Heart left ventricle (tissue), 16 donors: ENCODE measurements around the gene PLCB1. TPM values are rescaled to one million over a fixed set of nuclear protein-coding genes. Genes with fewer than 3 reads are reported as not detected.
"Not testable (repeated sequence)": the region's sequence is repeated elsewhere in the genome, so short reads cannot be mapped to it uniquely, and the experiment has no call there.

Source experiments
- ATAC-seq, 4 donors: fragments of 200-7000 bp; cut with Tn5 transposase; one replicate each; pipeline ENCODE4 v1.9.1; 2020 to 2022; ENCODE audit warnings: moderate library complexity in 4 of 4, mild to moderate bottlenecking in 3 of 4, moderate number of reproducible peaks in 1 of 4
- DNase-seq, 5 donors: peaks; one replicate each; pipeline ENCODE4 v3.0.0-alpha.2; 2020
- H3K27ac ChIP-seq, 12 donors: fragments of 200-600 bp; sonication (generic) in 4 of 12; one replicate each; pipeline versions ENCODE4 v1.5.0 to v1.8.0; 2016 to 2022; ENCODE audit warnings: mild to moderate bottlenecking in 2 of 12
- H3K27me3 ChIP-seq, 9 donors: fragments of 200-600 bp; sonication (generic) in 2 of 9; one replicate each; pipeline versions ENCODE4 v1.5.1 to v1.8.0; 2016 to 2022; ENCODE audit warnings: mild to moderate bottlenecking in 3 of 9
- H3K36me3 ChIP-seq, 9 donors: fragments of 200-600 bp; sonication (generic) in 2 of 9; one replicate each; pipeline versions ENCODE4 v1.5.0 to v1.8.0; 2018 to 2022; ENCODE audit warnings: mild to moderate bottlenecking in 2 of 9
- H3K4me1 ChIP-seq, 12 donors: fragments of 200-600 bp; sonication (generic) in 4 of 12; one replicate each; pipeline versions ENCODE4 v1.5.0 to v1.8.0; 2016 to 2022; ENCODE audit warnings: mild to moderate bottlenecking in 3 of 12
- H3K4me3 ChIP-seq, 12 donors: fragments of 200-600 bp; sonication (generic) in 4 of 12; one replicate each; pipeline versions ENCODE4 v1.5.0 to v1.8.0; 2017 to 2022; ENCODE audit warnings: mild to moderate bottlenecking in 9 of 12, moderate library complexity in 4 of 12
- H3K9me3 ChIP-seq, 12 donors: fragments of 200-600 bp; sonication (generic) in 4 of 12; one replicate each; pipeline versions ENCODE4 v1.5.0 to v1.8.0; 2016 to 2022; ENCODE audit warnings: mild to moderate bottlenecking in 1 of 12
- CTCF ChIP-seq, 12 donors: fragments of 200-600 bp; sonication (generic) in 4 of 12; IDR thresholded peaks; one replicate each; pipeline versions ENCODE4 v1.5.0 to v1.8.0; 2018 to 2022; ENCODE audit warnings: antibody characterized with exemption in 12 of 12, mild to moderate bottlenecking in 5 of 12
- POLR2A ChIP-seq, 2 donors: fragments of 450-650 bp; IDR thresholded peaks; one replicate each; pipeline ENCODE4 v1.6.1; 2017; ENCODE audit warnings: antibody characterized with exemption in 2 of 2, mild to moderate bottlenecking in 2 of 2, moderate library complexity in 2 of 2
- WGBS, 4 donors: extraction: QIAGEN DNeasy Blood & Tissue Kit in 2 of 4; methylation state at CpG; one replicate each; pipeline versions ENCODE4 v1.1.5 to v1.1.7; 2013 to 2018; 5-methylcytosine and 5-hydroxymethylcytosine counted together
- intact Hi-C, 10 donors: fragments of 100-400 bp; cut with DNase I; formaldehyde crosslinking; loops; one replicate each; pipeline versions ENCODE4 v1.11.1 to v1.14.2; 2022
- polyA plus RNA-seq, 2 donors: library from polyadenylated mRNA; stranded (reverse); fragments of 200-250 nt; gene quantifications; one replicate each; pipeline ENCODE4 v1.2.3, GENCODE V29; 2013
- total RNA-seq, 9 donors: library from RNA; depleted of rRNA in 2 of 9; stranded (reverse); fragments of >200 nt in 2 of 9; fragmentation: NEBNext Ultra II Directional in 3 of 9; extraction: Animal tissue kit (Norgen Biotek cat#: 25700) in 3 of 9; gene quantifications; one replicate each; pipeline versions ENCODE4 v1.1.0 to v1.2.4, GENCODE V29; 2016 to 2023
- donor health status: ischemic (EF 13 %, LVEDD 7.1; RV severe dilation, severe dysfunction).
- donor health status: healthy with polysubstance abuse.
- donor health status: DM: no; HTN: yes; CAD: no.
- donor health status: DM: no; HTN: no; CAD: no.
- donor health status: ischemic (EF 25% LVEDD 6.9; RV normal size, moderate dysfunction).
- donor health status: ischemic (EF 25% LVEDD 5.7; RV mildly dilated, moderate dysfunction).
- donor health status: healthy.
- donor health status: DM: yes; HTN: yes; CAD: no.
- donor health status: ischemic (EF 35%, LVEDD 5.7; RV mildly dilated, moderate dysfunction).
- donor health status: nonischemic (EF 11% LVEDD 7.7; RV severe dilation, severe dysfunction).
- donor health status: DM: yes; HTN: yes; CAD: no.
- donor health status: PGD.
- donor health status: ischemic (EF 29% LVEDD 5.4; RV normal size, mild dysfunction).
- donor health status: nonischemic (EF 23%, LVEDD 6.1; RV moderate dilation, normal function).

PLCB1 gene
- total and polyA plus RNA-seq, 11 donors = 2.5 to 12.1 (median 7.4) TPM

GRCh38 chr20:8457978-8458377 is 325.9 kb downstream of the PLCB1 start:
- WGBS, 4 donors = 71 to 89% (median 82%) methylated on average over 4 of the region's 4 CpGs
- no peaks in the 10 kb centered on the region for H3K36me3 ChIP-seq
- H3K4me1 ChIP-seq = peaks cover 0 to 12% (median 0%) of the 10 kb centered on the region in 12 donors
- no peaks in the 10 kb centered on the region for H3K9me3 ChIP-seq
- H3K4me3 ChIP-seq = no peak overlapping the region
- no peak overlapping the region for H3K27ac ChIP-seq
- DNase-seq = no peak
- H3K27me3 ChIP-seq = no peaks in the 10 kb centered on the region
- no peak for ATAC-seq
- intact Hi-C loops = no loop called here
- TF ChIP-seq CTCF (IDR thresholded peaks at IDR 0.05) (no peak), POLR2A (IDR thresholded peaks at IDR 0.05) (no peak)

DNA sequence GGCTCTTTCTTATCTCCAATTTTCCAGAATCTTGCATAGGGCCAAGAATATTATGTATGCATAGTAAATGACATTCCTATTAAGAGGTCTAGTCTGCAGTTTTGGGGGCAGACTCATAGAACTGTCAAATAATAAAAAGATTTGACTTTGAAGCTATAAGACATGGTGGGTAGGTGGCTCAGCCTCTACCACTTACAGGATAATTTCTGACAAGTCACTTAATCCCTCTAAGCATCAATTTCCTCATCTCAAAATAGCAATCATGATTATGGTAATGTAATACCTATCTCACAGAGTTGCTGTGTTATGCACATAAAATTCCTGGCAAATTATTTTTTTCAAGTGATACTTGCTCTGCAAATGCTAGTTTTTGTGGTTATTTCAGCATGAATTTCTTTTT is 329.1 kb downstream of the PLCB1 start:
- Histone ChIP-seq H3K36me3 (no peaks in the 10 kb centered on the region), H3K4me3 (no peak overlapping the region), H3K4me1 (peaks cover 0 to 9% (median 0%) of the 10 kb centered on the region in 12 donors), H3K9me3 (peaks cover 0 to 12% (median 0%) of the 10 kb centered on the region in 12 donors), H3K27ac (no peak overlapping the region), H3K27me3 (no peaks in the 10 kb centered on the region)
- TF ChIP-seq POLR2A (IDR thresholded peaks at IDR 0.05) (no peak), CTCF (IDR thresholded peaks at IDR 0.05) (no peak)
- DNase-seq (no peak), ATAC-seq (no peak)
- intact Hi-C loops = no loop called here

DNA sequence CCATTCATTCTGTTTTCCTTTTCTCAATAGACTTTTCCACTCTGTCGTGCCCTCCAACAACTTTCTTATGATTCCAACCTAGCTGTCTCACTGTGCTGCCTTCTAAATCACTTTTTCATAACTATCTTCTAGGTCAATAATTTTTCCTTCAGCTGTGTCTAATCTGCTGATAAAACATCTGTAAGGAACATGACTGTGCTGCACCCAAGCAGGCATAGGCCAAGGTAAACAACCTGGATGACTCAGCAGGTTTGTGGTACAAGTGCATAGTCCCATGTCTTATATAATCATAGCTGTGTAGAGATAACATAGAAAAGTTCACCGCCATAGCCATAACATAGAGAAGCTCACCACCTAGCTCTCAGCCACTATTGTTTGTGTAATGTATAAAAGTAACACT is 332.3 kb downstream of the PLCB1 start:
- ATAC-seq = no peak
- 93 to 95% (median 93%) methylated on average over 2 of the region's 2 CpGs for WGBS, 4 donors
- intact Hi-C loops = no loop called here

GRCh38 chr20:8466781-8467180 is 334.7 kb downstream of the PLCB1 start:
- H3K27me3 ChIP-seq, H3K4me1 ChIP-seq, H3K36me3 ChIP-seq, ATAC-seq, intact Hi-C loops, H3K4me3 ChIP-seq, DNase-seq, H3K27ac ChIP-seq: not testable (repeated sequence)
- 74 to 84% (median 78%) methylated on average over 2 of the region's 2 CpGs for whole genome bisulfite sequencing, 4 donors
- H3K9me3 ChIP-seq = peaks cover 0 to 12% (median 0%) of the 10 kb centered on the region in 12 donors

More for the DNA sequence above, 332.3 kb downstream of the PLCB1 start:
- no peak for TF ChIP-seq POLR2A (IDR thresholded peaks at IDR 0.05)
- TF ChIP-seq CTCF (IDR thresholded peaks at IDR 0.05) = no peak
- H3K4me3 ChIP-seq = no peak overlapping the region
- no peaks in the 10 kb centered on the region for H3K4me1 ChIP-seq
- H3K36me3 ChIP-seq = no peaks in the 10 kb centered on the region
- no peaks in the 10 kb centered on the region for H3K27me3 ChIP-seq
- peaks cover 0 to 12% (median 0%) of the 10 kb centered on the region in 12 donors for H3K9me3 ChIP-seq
- DNase-seq = no peak
- no peak overlapping the region for H3K27ac ChIP-seq

DNA sequence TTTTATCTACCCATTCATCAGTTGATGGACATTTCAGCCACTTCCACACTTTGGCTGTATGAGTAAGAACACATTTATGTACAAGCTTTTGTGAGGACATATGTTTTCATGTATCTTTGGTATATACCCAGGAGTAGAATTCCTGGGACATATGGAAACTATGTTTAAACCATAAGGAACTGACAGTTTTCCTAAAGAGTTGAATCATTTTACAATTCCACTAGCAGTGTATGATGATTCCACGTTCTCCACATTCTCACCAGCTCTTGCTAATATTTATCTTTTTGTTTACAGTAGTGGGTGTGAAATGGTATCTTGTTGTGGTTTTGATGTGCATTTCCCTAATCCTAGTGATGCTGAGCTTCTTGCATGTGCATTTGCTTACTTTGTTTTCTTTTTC is 338.1 kb downstream of the PLCB1 start:
- no peaks in the 10 kb centered on the region for H3K27me3 ChIP-seq
- H3K4me3 ChIP-seq = no peak overlapping the region
- H3K36me3 ChIP-seq = no peaks in the 10 kb centered on the region
- H3K4me1 ChIP-seq = peaks cover 0 to 14% (median 2%) of the 10 kb centered on the region in 12 donors
- TF ChIP-seq CTCF (IDR thresholded peaks at IDR 0.05) = no peak
- TF ChIP-seq POLR2A (IDR thresholded peaks at IDR 0.05) = no peak
- peaks cover 0 to 4% (median 0%) of the 10 kb centered on the region in 12 donors for H3K9me3 ChIP-seq
- H3K27ac ChIP-seq = no peak overlapping the region
- WGBS, 4 donors = 76 to 93% (median 86%) methylated on average over 1 of the region's 1 CpG
- intact Hi-C loops = no loop called here
- no peak for ATAC-seq
- no peak for DNase-seq
